Ascending aorta (tissue), 2 donors: ENCODE results near the gene GABRA6. TPM values are rescaled to one million over a fixed set of nuclear protein-coding genes. Genes with fewer than 3 reads are reported as not detected.

Experiments
- DNase-seq, 2 donors: peaks; one replicate each; pipeline ENCODE4 v3.0.0-alpha.2; 2019; ENCODE audit warnings: low spot score in 2 of 2
- H3K27ac ChIP-seq, 2 donors: fragments of 200-600 bp; sonication (generic); one replicate each; pipeline ENCODE4 v1.5.1; 2016 to 2017; ENCODE audit warnings: mild to moderate bottlenecking in 1 of 2
- H3K27me3 ChIP-seq: fragments of 200-600 bp; sonication (generic); one replicate; pipeline ENCODE4 v1.5.1; 2017
- H3K36me3 ChIP-seq, 2 donors: fragments of 200-600 bp; sonication (generic); one replicate each; pipeline ENCODE4 v1.5.1; 2016
- H3K4me1 ChIP-seq, 2 donors: fragments of 200-600 bp; sonication (generic); one replicate each; pipeline ENCODE4 v1.5.1; 2016 to 2017; ENCODE audit warnings: mild to moderate bottlenecking in 1 of 2
- H3K4me3 ChIP-seq, 2 donors: fragments of 200-600 bp; sonication (generic); one replicate each; pipeline ENCODE4 v1.5.1; 2016 to 2017; ENCODE audit warnings: mild to moderate bottlenecking in 1 of 2
- H3K9me3 ChIP-seq, 2 donors: fragments of 200-600 bp; sonication (generic); one replicate each; pipeline ENCODE4 v1.5.1; 2016
- intact Hi-C: fragments of 100-400 bp; cut with DNase I; formaldehyde crosslinking; loops from one replicate; pipeline ENCODE4 v1.15.1; 2023
- total RNA-seq: library from RNA; depleted of rRNA; stranded (reverse); fragments of >200 nt; gene quantifications from one replicate; pipeline ENCODE4 v1.1.0, GENCODE V29; 2016
- TF ChIP-seq, protein P1 (sequence below), 3 experiments: fragments of 200-600 bp in 2 of 3; fragments of 450-650 bp in 1 of 3; sonication (generic) in 2 of 3; IDR thresholded peaks; one replicate each; pipeline ENCODE4 v1.5.1; 2016 to 2019; ENCODE audit warnings: antibody characterized with exemption in 3 of 3, mild to moderate bottlenecking in 1 of 3, moderate library complexity in 1 of 3

Gene GABRA6
- total RNA-seq, 1 donor from 2014 or later: not detected

DNA sequence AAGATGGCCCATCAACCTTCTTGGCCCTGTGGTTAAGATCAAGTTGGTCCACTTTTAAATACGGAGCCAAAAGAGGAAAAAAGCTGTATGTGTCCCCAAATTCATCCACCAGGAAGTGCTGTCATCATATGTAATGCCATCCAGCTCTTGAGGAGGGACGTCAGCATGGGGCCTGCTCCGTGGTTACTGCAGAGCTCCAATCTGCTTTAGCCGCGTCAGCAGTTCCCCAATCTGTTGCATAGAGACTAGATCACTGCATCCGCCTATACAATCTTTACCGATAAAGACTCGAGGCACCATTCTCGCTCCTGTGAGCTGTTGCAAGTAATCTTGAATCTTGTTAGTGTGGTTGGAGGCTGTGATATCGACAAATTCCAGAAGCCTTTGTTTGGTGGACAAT is 65.7 kb downstream of the GABRA6 start:
- Histone ChIP-seq H3K27me3 (no peaks in the 10 kb centered on the region), H3K9me3 (no peaks in the 10 kb centered on the region), H3K36me3 (no peaks in the 10 kb centered on the region), H3K27ac (no peak overlapping the region), H3K4me1 (no peaks in the 10 kb centered on the region), H3K4me3 (no peak overlapping the region)
- intact Hi-C loops: no loop called here
- TF ChIP-seq, protein P1, sequence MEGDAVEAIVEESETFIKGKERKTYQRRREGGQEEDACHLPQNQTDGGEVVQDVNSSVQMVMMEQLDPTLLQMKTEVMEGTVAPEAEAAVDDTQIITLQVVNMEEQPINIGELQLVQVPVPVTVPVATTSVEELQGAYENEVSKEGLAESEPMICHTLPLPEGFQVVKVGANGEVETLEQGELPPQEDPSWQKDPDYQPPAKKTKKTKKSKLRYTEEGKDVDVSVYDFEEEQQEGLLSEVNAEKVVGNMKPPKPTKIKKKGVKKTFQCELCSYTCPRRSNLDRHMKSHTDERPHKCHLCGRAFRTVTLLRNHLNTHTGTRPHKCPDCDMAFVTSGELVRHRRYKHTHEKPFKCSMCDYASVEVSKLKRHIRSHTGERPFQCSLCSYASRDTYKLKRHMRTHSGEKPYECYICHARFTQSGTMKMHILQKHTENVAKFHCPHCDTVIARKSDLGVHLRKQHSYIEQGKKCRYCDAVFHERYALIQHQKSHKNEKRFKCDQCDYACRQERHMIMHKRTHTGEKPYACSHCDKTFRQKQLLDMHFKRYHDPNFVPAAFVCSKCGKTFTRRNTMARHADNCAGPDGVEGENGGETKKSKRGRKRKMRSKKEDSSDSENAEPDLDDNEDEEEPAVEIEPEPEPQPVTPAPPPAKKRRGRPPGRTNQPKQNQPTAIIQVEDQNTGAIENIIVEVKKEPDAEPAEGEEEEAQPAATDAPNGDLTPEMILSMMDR (IDR thresholded peaks at IDR 0.05): no peak
- DNase-seq: no peak

Other genes starting within 250 kb of the GABRA6 start
- 0.21 TPM for gene GABRB2, start 139.0 kb upstream of the GABRA6 start, total RNA-seq
- not detected for gene GABRA1, start 162.4 kb downstream of the GABRA6 start, total RNA-seq